GM21423 (cell line): ENCODE results near the gene DDX41.
"Not testable (repeated sequence)": the region's sequence is repeated elsewhere in the genome, so short reads cannot be mapped to it uniquely, and the experiment has no call there.

Experiments used
- ATAC-seq: cut with Tn5 transposase; IDR thresholded peaks from one replicate; pipeline ENCODE4 v1.9.1; 2021; ENCODE audit warnings: mild to moderate bottlenecking, moderate library complexity; ENCODE audit not compliant: unreplicated experiment

Gene DDX41

GRCh38 chr5:177516601-177517568 is at the start of gene DDX41:
Gene DDX41, minus strand, starts transcription at chr5:177516961. Its CDS starts 16 bp downstream, at chr5:177516945.
- peak; percentile 87 for ATAC-seq

- no peak for ATAC-seq
Observed at GRCh38 chr5:177565046-177565445, 48.3 kb upstream of the DDX41 start.

- not testable (repeated sequence) for ATAC-seq
Observed at GRCh38 chr5:177559446-177559941, 42.7 kb upstream of the DDX41 start.

GRCh38 chr5:177557796-177558195 is 41.0 kb upstream of the DDX41 start:
- no peak for ATAC-seq

- no peak for ATAC-seq
Observed at GRCh38 chr5:177557041-177557647, 40.4 kb upstream of the DDX41 start.

GRCh38 chr5:177555665-177556064 is 38.9 kb upstream of the DDX41 start:
- no peak for ATAC-seq

GRCh38 chr5:177555228-177555627 is 38.5 kb upstream of the DDX41 start:
- no peak for ATAC-seq

- ATAC-seq: peak; percentile 92
Observed at GRCh38 chr5:177554474-177555111, 37.8 kb upstream of the DDX41 start, which contains the start of gene FAM193B. Gene FAM193B, minus strand, starts transcription at chr5:177554563. Its CDS starts 105 bp downstream, at chr5:177554458.

GRCh38 chr5:177553671-177554429 is 37.1 kb upstream of the DDX41 start:
- peak; percentile 33 for ATAC-seq

GRCh38 chr5:177552839-177553455 is 36.2 kb upstream of the DDX41 start:
- no peak for ATAC-seq

GRCh38 chr5:177550122-177550521 is 33.4 kb upstream of the DDX41 start:
- ATAC-seq: no peak

- ATAC-seq: no peak
Observed at GRCh38 chr5:177548495-177548894, 31.7 kb upstream of the DDX41 start.

GRCh38 chr5:177547736-177548135 is 31.0 kb upstream of the DDX41 start:
- ATAC-seq: no peak

GRCh38 chr5:177546258-177546741 is 29.5 kb upstream of the DDX41 start:
- no peak for ATAC-seq

GRCh38 chr5:177545487-177546257 is 28.9 kb upstream of the DDX41 start:
- no peak for ATAC-seq

- ATAC-seq: no peak
Observed at GRCh38 chr5:177542816-177543465, 26.2 kb upstream of the DDX41 start.

- no peak for ATAC-seq
Observed at GRCh38 chr5:177540438-177540837, 23.7 kb upstream of the DDX41 start.

- no peak for ATAC-seq
Observed at GRCh38 chr5:177539411-177539810, 22.6 kb upstream of the DDX41 start.

- ATAC-seq: no peak
Observed at GRCh38 chr5:177538876-177539275, 22.1 kb upstream of the DDX41 start.
